ENCODE results near the gene VTI1A. TPM values are rescaled to one million over a fixed set of nuclear protein-coding genes. Genes with fewer than 3 reads are reported as not detected.

The VTI1A gene
- total RNA-seq = 37.8 and 40.0 TPM in 2 replicates

DNA sequence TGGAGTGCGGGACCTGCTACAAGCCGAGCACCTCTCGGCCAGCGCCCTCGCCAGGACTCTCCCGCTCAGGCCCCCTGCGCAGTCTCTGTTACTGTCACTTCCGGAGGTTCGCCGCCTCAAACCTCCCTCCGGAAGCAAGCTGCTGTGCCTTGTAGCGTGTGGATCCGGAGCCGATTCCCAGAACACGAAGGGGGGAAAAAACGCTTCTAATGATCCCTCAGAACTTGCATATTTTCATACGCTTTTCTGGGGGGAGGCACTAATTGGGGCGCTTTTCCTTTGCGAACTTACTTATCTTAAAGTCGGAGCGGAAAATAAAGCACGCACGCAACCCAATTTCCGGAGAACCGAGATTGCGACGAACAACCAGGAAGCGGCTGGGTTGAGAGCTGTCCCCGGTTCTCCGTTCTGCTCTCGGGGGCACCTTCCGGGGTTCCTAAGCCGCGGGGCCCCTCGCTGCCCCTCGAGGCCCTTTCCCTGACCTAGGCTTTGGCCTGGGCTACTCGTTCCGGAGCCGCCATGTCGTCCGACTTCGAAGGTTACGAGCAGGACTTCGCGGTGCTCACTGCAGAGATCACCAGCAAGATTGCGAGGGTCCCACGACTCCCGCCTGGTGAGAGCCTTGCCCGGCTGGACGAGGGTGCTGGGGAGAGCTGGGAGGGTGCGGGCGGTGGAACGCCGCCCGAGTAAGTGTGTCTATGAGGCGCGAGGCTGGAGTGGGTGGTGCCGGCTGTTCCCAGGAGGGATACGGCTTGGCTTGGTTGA is at the start of gene VTI1A, which contains the start of gene ZDHHC6:
Gene VTI1A (plus strand): TSS at position 361 of the 765 bp plus-strand sequence. CDS start 159 bp downstream, at position 520.
Gene ZDHHC6 (minus strand): TSS at position 60 of the 765 bp plus-strand sequence. CDS start 1,478 bp downstream, outside the sequence.

Small RNAs within 50 kb of the gene (small RNA-seq; reads per million reads assigned to genes)
- 0.92 reads per million, percentile 38 among the genes with 10 or more reads in this experiment for gene AC022018.1
- not detected for gene MIR4295

Other genes with a start within 250 kb of the VTI1A start
- gene TECTB, start 163.8 kb upstream of the VTI1A start, total RNA-seq = under 0.01 TPM in 1 of 2 replicates, not detected in the other
- gene ACSL5, start 73.1 kb upstream of the VTI1A start, total RNA-seq = 10.2 and 11.8 TPM in 2 replicates
- 26.4 and 34.5 TPM in 2 replicates for gene ZDHHC6, start 301 bp upstream of the VTI1A start, total RNA-seq

Measured in articular chondrocyte of knee joint (primary cell).